Caco-2 (cell line): Measurements from ENCODE around the gene GSE1. TPM values are rescaled to one million over a fixed set of nuclear protein-coding genes. Genes with fewer than 3 reads are reported as not detected.

ENCODE experiments used
- BruUV-seq: library from RNA; stranded (reverse); fragments of 400-500 nt; replicated peaks from 2 replicates; lab custom pipeline; 2021; lab: Mats Ljungman, UMichigan
- CTCF ChIA-PET: fragments of 300-600 bp; sonication (Branson Sonifier 250); formaldehyde crosslinking; loops from one replicate; lab custom pipeline; 2022; ENCODE audit warnings: antibody characterized with exemption; lab: Charles Lee
- POLR2A ChIA-PET: fragments of 300-600 bp; sonication (Branson Sonifier 250); formaldehyde crosslinking; loops from one replicate; lab custom pipeline; 2022; ENCODE audit warnings: antibody characterized with exemption; lab: Charles Lee
- DNase-seq, 2 experiments: peaks; one replicate each; pipeline versions ENCODE4 v3.0.0 to v3.0.0-alpha.2; 2020 to 2022
- H3K27me3 ChIP-seq: replicated peaks from 2 replicates; pipeline ENCODE4 v1.6.0; 2011; ENCODE audit warnings: low read length; ENCODE audit not compliant: control insufficient read depth, insufficient read depth
- H3K36me3 ChIP-seq: 2 replicates; pipeline ENCODE4 v1.5.1; 2011; ENCODE audit warnings: low read length; ENCODE audit not compliant: control insufficient read depth, insufficient read depth
- H3K4me1 ChIP-seq: fragments of 250-450 bp; sonication (Bioruptor Pico); 2 replicates; pipeline ENCODE4 v1.5.1; 2020; ENCODE audit warnings: mild to moderate bottlenecking
- H3K4me3 ChIP-seq: 2 replicates; pipeline ENCODE4 v1.5.1; 2011; ENCODE audit warnings: low read depth, mild to moderate bottlenecking, control low read depth, low read length
- H3K9me3 ChIP-seq: fragments of 250-450 bp; sonication (Bioruptor Pico); 2 replicates; pipeline ENCODE4 v1.5.1; 2020; ENCODE audit warnings: mild to moderate bottlenecking, moderate library complexity
- H3K27ac Mint-ChIP-seq: one replicate; pipeline ENCODE4 v1.8.0; 2022; ENCODE audit warnings: mixed read lengths; ENCODE audit not compliant: unreplicated experiment
- H3K27me3 Mint-ChIP-seq: one replicate; pipeline ENCODE4 v1.8.0; 2022; ENCODE audit warnings: mixed read lengths; ENCODE audit not compliant: insufficient read depth, unreplicated experiment
- H3K36me3 Mint-ChIP-seq: one replicate; pipeline ENCODE4 v1.8.0; 2022; ENCODE audit warnings: mild to moderate bottlenecking, mixed read lengths; ENCODE audit not compliant: insufficient read depth, unreplicated experiment
- H3K4me1 Mint-ChIP-seq: one replicate; pipeline ENCODE4 v1.8.0; 2022; ENCODE audit warnings: low read depth, mixed read lengths; ENCODE audit not compliant: unreplicated experiment
- H3K4me3 Mint-ChIP-seq: one replicate; pipeline ENCODE4 v1.8.0; 2022; ENCODE audit warnings: mild to moderate bottlenecking, moderate library complexity, mixed read lengths; ENCODE audit not compliant: unreplicated experiment
- H3K9me3 Mint-ChIP-seq: one replicate; pipeline ENCODE4 v1.8.0; 2022; ENCODE audit warnings: mixed read lengths; ENCODE audit not compliant: unreplicated experiment
- intact Hi-C: fragments of 100-400 bp; cut with micrococcal nuclease; formaldehyde crosslinking; loops from one replicate; pipeline ENCODE4 v1.10.0; 2022; ENCODE audit not compliant: unreplicated experiment
- total RNA-seq: library from RNA; stranded (reverse); gene quantifications from 2 replicates; pipeline ENCODE4 v1.2.3, GENCODE V29; 2022
- TF ChIP-seq, protein P1 (sequence below), 2 experiments: fragments of 200-600 bp in 1 of 2; IDR thresholded peaks; 1 replicate in 1 of 2; 2 replicates in 1 of 2; pipeline versions ENCODE4 v1.5.1 to v1.8.0; 2011 to 2022; ENCODE audit warnings: antibody characterized with exemption in 1 of 2, control low read depth in 1 of 2, inconsistent platforms in 1 of 2, low read depth in 1 of 2, low read length in 1 of 2, mild to moderate bottlenecking in 1 of 2, moderate library complexity in 1 of 2; ENCODE audit not compliant: insufficient read depth in 1 of 2, severe bottlenecking in 1 of 2, unreplicated experiment in 1 of 2

Gene GSE1
- total RNA-seq, 1 experiment from 2014 or later = 142 TPM

GRCh38 chr16:85706449-85707034 lies 93.4 kb downstream of the GSE1 start:
- H3K27me3 ChIP-seq = no peaks in the 10 kb centered on the region
- intact Hi-C loops = no loop called here
- no peak overlapping the region for H3K4me3 Mint-ChIP-seq
- H3K4me3 ChIP-seq = no peak overlapping the region
- no peaks in the 10 kb centered on the region for H3K27me3 Mint-ChIP-seq
- H3K9me3 ChIP-seq = no peaks in the 10 kb centered on the region
- H3K36me3 Mint-ChIP-seq = peaks cover 6% of the 10 kb centered on the region
- H3K4me1 Mint-ChIP-seq = peaks cover 9% of the 10 kb centered on the region
- no peaks in the 10 kb centered on the region for H3K36me3 ChIP-seq
- peaks cover 11% of the 10 kb centered on the region for H3K4me1 ChIP-seq
- no peak overlapping the region for H3K27ac Mint-ChIP-seq
- BruUV-seq = no TSS peak
- DNase-seq = no peak
- TF ChIP-seq, protein P1, sequence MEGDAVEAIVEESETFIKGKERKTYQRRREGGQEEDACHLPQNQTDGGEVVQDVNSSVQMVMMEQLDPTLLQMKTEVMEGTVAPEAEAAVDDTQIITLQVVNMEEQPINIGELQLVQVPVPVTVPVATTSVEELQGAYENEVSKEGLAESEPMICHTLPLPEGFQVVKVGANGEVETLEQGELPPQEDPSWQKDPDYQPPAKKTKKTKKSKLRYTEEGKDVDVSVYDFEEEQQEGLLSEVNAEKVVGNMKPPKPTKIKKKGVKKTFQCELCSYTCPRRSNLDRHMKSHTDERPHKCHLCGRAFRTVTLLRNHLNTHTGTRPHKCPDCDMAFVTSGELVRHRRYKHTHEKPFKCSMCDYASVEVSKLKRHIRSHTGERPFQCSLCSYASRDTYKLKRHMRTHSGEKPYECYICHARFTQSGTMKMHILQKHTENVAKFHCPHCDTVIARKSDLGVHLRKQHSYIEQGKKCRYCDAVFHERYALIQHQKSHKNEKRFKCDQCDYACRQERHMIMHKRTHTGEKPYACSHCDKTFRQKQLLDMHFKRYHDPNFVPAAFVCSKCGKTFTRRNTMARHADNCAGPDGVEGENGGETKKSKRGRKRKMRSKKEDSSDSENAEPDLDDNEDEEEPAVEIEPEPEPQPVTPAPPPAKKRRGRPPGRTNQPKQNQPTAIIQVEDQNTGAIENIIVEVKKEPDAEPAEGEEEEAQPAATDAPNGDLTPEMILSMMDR (IDR thresholded peaks at IDR 0.05; ENCODE audit: insufficient read depth in 1 of 2, low read depth in 1 of 2, low read length in 1 of 2, severe bottlenecking in 1 of 2, unreplicated experiment in 1 of 2) = no peak
- ChIA-PET POLR2A (no interaction called here), CTCF (no interaction called here)
- H3K9me3 Mint-ChIP-seq = no peaks in the 10 kb centered on the region

DNA sequence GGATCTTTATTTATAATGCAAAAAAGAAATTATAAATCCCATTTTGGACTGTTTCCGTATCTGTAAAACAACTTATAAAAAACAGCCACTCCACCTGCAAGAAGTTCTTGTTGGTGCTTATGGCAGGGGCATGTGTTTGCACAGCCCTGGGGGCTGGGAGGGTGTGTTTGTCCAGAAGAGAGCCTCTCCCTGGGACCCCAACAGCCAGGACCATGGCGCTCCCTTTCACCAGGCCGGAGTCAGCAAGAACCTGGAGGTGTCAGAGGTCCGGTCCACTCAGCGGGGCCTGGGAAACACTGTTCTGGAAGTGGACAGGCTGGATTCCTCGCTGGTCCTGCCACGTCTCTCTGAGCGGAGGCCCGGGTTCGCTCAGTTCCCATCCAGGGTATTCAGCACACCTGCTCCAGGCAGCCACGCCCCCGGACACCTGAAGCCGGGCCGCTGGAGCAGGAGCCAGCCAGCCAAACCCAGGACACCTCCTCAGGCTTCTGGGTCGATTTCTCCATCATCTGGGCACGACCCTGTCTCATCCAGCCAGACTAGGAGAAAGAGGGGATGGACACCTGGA lies 94.5 kb downstream of the GSE1 start:
- Histone ChIP-seq H3K27me3 (no peaks in the 10 kb centered on the region), H3K4me3 (no peak overlapping the region), H3K9me3 (no peaks in the 10 kb centered on the region), H3K4me1 (peaks cover 11% of the 10 kb centered on the region), H3K36me3 (no peaks in the 10 kb centered on the region)
- Mint-ChIP-seq H3K4me1 (peaks cover 9% of the 10 kb centered on the region), H3K36me3 (peaks cover 6% of the 10 kb centered on the region), H3K27ac (peak overlapping the region; percentile 50), H3K4me3 (no peak overlapping the region), H3K27me3 (no peaks in the 10 kb centered on the region), H3K9me3 (no peaks in the 10 kb centered on the region)
- ChIA-PET POLR2A (no interaction called here), CTCF (no interaction called here)
- TF ChIP-seq, protein P1 (IDR thresholded peaks at IDR 0.05; ENCODE audit: insufficient read depth in 1 of 2, low read depth in 1 of 2, low read length in 1 of 2, severe bottlenecking in 1 of 2, unreplicated experiment in 1 of 2) = no peak
- BruUV-seq = no TSS peak
- intact Hi-C loops = no loop called here
- peak; percentile 63 to 64 for DNase-seq

DNA sequence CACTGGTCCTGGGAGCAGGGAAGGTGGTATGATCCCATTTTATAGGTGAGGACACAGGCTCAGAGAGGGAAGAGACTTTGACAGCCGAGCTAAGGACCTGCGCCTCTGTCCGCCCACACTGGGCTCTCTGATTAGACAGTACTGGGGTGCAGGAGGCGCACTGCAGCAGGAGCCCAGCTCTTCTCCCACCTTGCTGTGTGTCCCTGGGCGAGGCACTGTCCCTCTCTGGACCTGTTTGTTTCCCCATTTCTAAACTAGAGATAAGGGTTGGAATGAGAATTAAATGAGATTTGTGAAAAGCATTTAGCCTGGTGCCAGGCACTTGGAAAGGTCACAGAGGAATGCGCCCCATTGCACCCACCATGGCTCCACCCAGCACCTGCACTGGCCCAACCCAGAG lies 95.2 kb downstream of the GSE1 start:
- TF ChIP-seq, protein P1 (IDR thresholded peaks at IDR 0.05; ENCODE audit: insufficient read depth in 1 of 2, low read depth in 1 of 2, low read length in 1 of 2, severe bottlenecking in 1 of 2, unreplicated experiment in 1 of 2) = no peak
- Histone ChIP-seq H3K4me3 (no peak overlapping the region), H3K27me3 (no peaks in the 10 kb centered on the region), H3K4me1 (peaks cover 11% of the 10 kb centered on the region), H3K9me3 (no peaks in the 10 kb centered on the region), H3K36me3 (no peaks in the 10 kb centered on the region)
- intact Hi-C loops = no loop called here
- no peak overlapping the region for H3K4me3 Mint-ChIP-seq
- peak overlapping the region; percentile 50 for H3K27ac Mint-ChIP-seq
- ChIA-PET POLR2A (no interaction called here), CTCF (interaction anchor here (0.7 kb wide), 1 partner anchor 11 kb away, joined by 3 read pairs; no protein-coding TSS in a partner anchor)
- no peaks in the 10 kb centered on the region for H3K9me3 Mint-ChIP-seq
- peaks cover 9% of the 10 kb centered on the region for H3K4me1 Mint-ChIP-seq
- no peaks in the 10 kb centered on the region for H3K27me3 Mint-ChIP-seq
- DNase-seq = no peak
- BruUV-seq = no TSS peak
- H3K36me3 Mint-ChIP-seq = peaks cover 6% of the 10 kb centered on the region
